Uterine smooth muscle cell (primary cell): Measurements from ENCODE around the gene PABPC5. TPM values are rescaled to one million over a fixed set of nuclear protein-coding genes. Genes with fewer than 3 reads are reported as not detected.

ENCODE experiments used
- total RNA-seq: library from RNA; depleted of rRNA; stranded (reverse); fragments of >200 nt; gene quantifications from 2 replicates; pipeline ENCODE4 v1.2.3, GENCODE V29; 2014

PABPC5 gene
- 1.8 and 2.5 TPM in 2 replicates for total RNA-seq

DNA sequence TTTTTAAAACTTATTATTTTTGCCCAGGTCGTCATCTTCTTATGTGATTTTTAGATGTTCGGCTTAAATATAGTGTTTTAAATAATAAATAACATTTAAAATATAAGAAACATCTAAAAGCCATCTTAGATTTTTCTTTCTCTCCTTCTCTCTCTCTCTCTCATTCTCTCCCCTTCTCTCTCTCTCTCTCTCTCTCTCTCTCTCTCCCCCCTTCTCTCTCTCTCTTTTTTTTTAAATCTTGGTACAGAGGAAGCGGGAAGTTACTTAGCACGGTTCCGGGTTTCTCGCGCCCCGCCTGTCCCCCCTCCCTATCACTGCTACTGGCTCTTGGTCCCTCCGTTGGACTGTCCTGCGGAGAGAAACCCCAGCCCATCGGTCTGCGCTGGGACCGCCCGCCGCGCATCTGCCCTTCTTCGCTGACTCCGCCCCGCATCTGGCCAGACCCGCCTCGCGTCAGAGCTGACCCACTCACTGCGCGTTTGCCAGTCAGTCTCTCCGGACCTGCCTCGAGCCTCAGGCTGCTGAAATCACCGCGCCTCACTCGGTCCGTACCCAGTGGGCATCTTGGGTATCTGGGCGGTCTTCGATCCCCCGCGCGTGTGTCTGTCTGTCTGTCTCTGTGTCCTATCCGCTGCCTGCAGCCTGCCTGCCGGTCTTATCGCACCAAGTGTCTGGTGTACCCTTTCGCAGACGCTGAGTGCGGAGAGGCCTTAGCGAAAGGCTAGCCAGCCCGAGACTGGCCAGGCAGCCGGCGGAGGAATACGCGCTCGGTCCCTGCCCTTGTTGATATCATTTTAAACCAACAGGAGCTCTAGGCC, at the start of gene PABPC5:
Gene PABPC5 (plus strand): TSS at position 489 of the 818 bp plus-strand sequence. CDS start 739 bp downstream, outside the sequence.

